Ascending aorta (tissue), 2 donors: ENCODE results near the gene SPRY1. TPM values are rescaled to one million over a fixed set of nuclear protein-coding genes. Genes with fewer than 3 reads are reported as not detected.

Experiments
- DNase-seq, 2 donors: peaks; one replicate each; pipeline ENCODE4 v3.0.0-alpha.2; 2019; ENCODE audit warnings: low spot score in 2 of 2
- H3K27ac ChIP-seq, 2 donors: fragments of 200-600 bp; sonication (generic); one replicate each; pipeline ENCODE4 v1.5.1; 2016 to 2017; ENCODE audit warnings: mild to moderate bottlenecking in 1 of 2
- H3K27me3 ChIP-seq: fragments of 200-600 bp; sonication (generic); one replicate; pipeline ENCODE4 v1.5.1; 2017
- H3K36me3 ChIP-seq, 2 donors: fragments of 200-600 bp; sonication (generic); one replicate each; pipeline ENCODE4 v1.5.1; 2016
- H3K4me1 ChIP-seq, 2 donors: fragments of 200-600 bp; sonication (generic); one replicate each; pipeline ENCODE4 v1.5.1; 2016 to 2017; ENCODE audit warnings: mild to moderate bottlenecking in 1 of 2
- H3K4me3 ChIP-seq, 2 donors: fragments of 200-600 bp; sonication (generic); one replicate each; pipeline ENCODE4 v1.5.1; 2016 to 2017; ENCODE audit warnings: mild to moderate bottlenecking in 1 of 2
- H3K9me3 ChIP-seq, 2 donors: fragments of 200-600 bp; sonication (generic); one replicate each; pipeline ENCODE4 v1.5.1; 2016
- CTCF ChIP-seq, 3 experiments: fragments of 200-600 bp in 2 of 3; fragments of 450-650 bp in 1 of 3; sonication (generic) in 2 of 3; IDR thresholded peaks; one replicate each; pipeline ENCODE4 v1.5.1; 2016 to 2019; ENCODE audit warnings: antibody characterized with exemption in 3 of 3, mild to moderate bottlenecking in 1 of 3, moderate library complexity in 1 of 3
- intact Hi-C: fragments of 100-400 bp; cut with DNase I; formaldehyde crosslinking; loops from one replicate; pipeline ENCODE4 v1.15.1; 2023
- total RNA-seq: library from RNA; depleted of rRNA; stranded (reverse); fragments of >200 nt; gene quantifications from one replicate; pipeline ENCODE4 v1.1.0, GENCODE V29; 2016

Gene SPRY1
- total RNA-seq, 1 donor from 2014 or later = 348 TPM

GRCh38 chr4:123399627-123400358, 3.2 kb downstream of the SPRY1 start:
- intact Hi-C loops = loop anchor here (2.0 to 5.0 kb wide), 6 partner anchors 259 to 1313 kb away; partner anchors contain the start of gene ANKRD50
- DNase-seq = no peak
- H3K4me3 ChIP-seq = peak overlapping the region; percentile 78 to 84
- no peaks in the 10 kb centered on the region for H3K27me3 ChIP-seq
- peak overlapping the region; percentile 84 to 93 for H3K27ac ChIP-seq
- TF ChIP-seq CTCF (IDR thresholded peaks at IDR 0.05) = no peak
- peaks cover 0 to 4% of the 10 kb centered on the region in 2 donors for H3K4me1 ChIP-seq
- H3K36me3 ChIP-seq = peaks cover 0 to 45% of the 10 kb centered on the region in 2 donors
- no peaks in the 10 kb centered on the region for H3K9me3 ChIP-seq

GRCh38 chr4:123401271-123402120, 4.9 kb downstream of the SPRY1 start:
- H3K9me3 ChIP-seq = no peaks in the 10 kb centered on the region
- peak overlapping the region; percentile 78 to 84 for H3K4me3 ChIP-seq
- H3K27me3 ChIP-seq = no peaks in the 10 kb centered on the region
- no peak for DNase-seq
- intact Hi-C loops = no loop called here
- no peak for TF ChIP-seq CTCF (IDR thresholded peaks at IDR 0.05)
- peaks cover 0 to 51% of the 10 kb centered on the region in 2 donors for H3K36me3 ChIP-seq
- peak overlapping the region; percentile 61 to 93 for H3K27ac ChIP-seq
- H3K4me1 ChIP-seq = peaks cover 0 to 4% of the 10 kb centered on the region in 2 donors

- Histone ChIP-seq H3K36me3 (peaks cover 0 to 51% of the 10 kb centered on the region in 2 donors), H3K27ac (peak overlapping the region; percentile 61 to 93), H3K4me3 (peak overlapping the region; percentile 78 to 84), H3K27me3 (no peaks in the 10 kb centered on the region), H3K4me1 (peaks cover 3 to 4% of the 10 kb centered on the region in 2 donors), H3K9me3 (no peaks in the 10 kb centered on the region)
- DNase-seq = no peak
- no peak for TF ChIP-seq CTCF (IDR thresholded peaks at IDR 0.05)
- intact Hi-C loops = no loop called here
Observed at GRCh38 chr4:123402121-123402465, 5.5 kb downstream of the SPRY1 start.

- H3K4me1 ChIP-seq = peaks cover 3 to 8% of the 10 kb centered on the region in 2 donors
- no peak overlapping the region for H3K27ac ChIP-seq
- H3K4me3 ChIP-seq = peak overlapping the region in 1 of 2 donors; percentile 78
- no peak for TF ChIP-seq CTCF (IDR thresholded peaks at IDR 0.05)
- H3K36me3 ChIP-seq = peaks cover 0 to 47% of the 10 kb centered on the region in 2 donors
- H3K27me3 ChIP-seq = no peaks in the 10 kb centered on the region
- no peak for DNase-seq
- intact Hi-C loops = no loop called here
- H3K9me3 ChIP-seq = no peaks in the 10 kb centered on the region
Observed at GRCh38 chr4:123403080-123403604, 6.5 kb downstream of the SPRY1 start.

- Histone ChIP-seq H3K4me3 (peak overlapping the region; percentile 26 to 32), H3K36me3 (peaks cover 0 to 41% of the 10 kb centered on the region in 2 donors), H3K4me1 (peaks cover 3 to 8% of the 10 kb centered on the region in 2 donors), H3K9me3 (no peaks in the 10 kb centered on the region), H3K27ac (peak overlapping the region in 1 of 2 donors; percentile 5), H3K27me3 (no peaks in the 10 kb centered on the region)
- intact Hi-C loops = no loop called here
- no peak for TF ChIP-seq CTCF (IDR thresholded peaks at IDR 0.05)
- DNase-seq = no peak
Observed at GRCh38 chr4:123404533-123404932, 7.9 kb downstream of the SPRY1 start.
